CD1c-positive myeloid dendritic cell (primary cell): Measurements from ENCODE around the gene MRPS23.

Source experiments
- DNase-seq: peaks from one replicate; pipeline ENCODE4 v3.0.0-alpha.2; 2016; ENCODE audit errors: extremely low spot score

Gene MRPS23

GRCh38 chr17:57794841-57795240 lies 55.0 kb downstream of the MRPS23 start:
- DNase-seq = no peak

- peak; percentile 42 for DNase-seq
Measured at GRCh38 chr17:57788725-57789124, 61.1 kb downstream of the MRPS23 start.

DNA sequence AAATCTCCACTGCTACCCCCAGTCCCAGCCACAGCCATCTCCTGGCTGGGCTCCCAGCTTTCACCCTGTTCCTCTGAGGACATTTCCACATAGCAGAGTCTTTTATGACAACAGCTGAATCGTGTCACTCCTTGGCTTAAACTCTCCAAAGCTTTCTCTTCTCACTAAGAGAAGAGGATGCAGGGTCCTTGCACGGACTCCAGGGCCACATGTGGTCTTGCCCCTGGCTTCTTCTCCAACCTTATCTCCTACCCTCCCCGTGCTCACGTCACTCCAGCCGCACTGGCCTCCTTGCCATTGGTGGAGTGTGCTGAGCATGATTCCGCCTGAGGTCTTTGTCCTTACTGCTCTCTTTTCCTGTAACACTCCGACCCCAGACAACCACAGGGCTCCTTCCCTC lies 64.8 kb downstream of the MRPS23 start:
- no peak for DNase-seq
